ENCODE data around the gene ENSA. TPM values are rescaled to one million over a fixed set of nuclear protein-coding genes. Genes with fewer than 3 reads are reported as not detected.

Gene ENSA
- total and polyA plus RNA-seq, 2 of the 4 experiments (the other 2 are of a cell fraction), result 53.2 to 96.5 TPM

GRCh38 chr1:150649441-150650075 is 20.1 kb upstream of the ENSA start:
- in situ Hi-C loops (cut with MboI; ENCODE audit: low sequenced_read_pairs), result no loop called here
- Histone ChIP-seq H3K79me1 (ENCODE audit: low read depth in 1 of 2, low read length in 2 of 2) (peaks cover 6 to 7% of the 10 kb centered on the region in 2 experiments), H3K56ac (ENCODE audit: extremely low read depth, insufficient read depth, low read length) (no peak overlapping the region), H4K91ac (ENCODE audit: insufficient read depth, low read depth, low read length) (no peak overlapping the region), H3K9ac (ENCODE audit: low read depth, low read length) (no peak overlapping the region), H3K4me1 (ENCODE audit: control insufficient read depth, insufficient read depth, low read length) (no peaks in the 10 kb centered on the region), H3K36me3 (ENCODE audit: control insufficient read depth, insufficient read depth, low read length) (peaks cover 12% of the 10 kb centered on the region), H3K4ac (ENCODE audit: low read depth, low read length) (no peak overlapping the region), H2BK15ac (ENCODE audit: low read depth, low read length) (no peak overlapping the region), H3K4me3 (ENCODE audit: insufficient read depth, low read depth, low read length) (no peak overlapping the region), H2BK20ac (ENCODE audit: low read depth, low read length) (no peak overlapping the region), H3K9me1 (ENCODE audit: insufficient read depth, low read length) (no peaks in the 10 kb centered on the region; the same call in 1 of the 2 replicates), H3K27me3 (ENCODE audit: control insufficient read depth, insufficient read depth, low read length) (no peaks in the 10 kb centered on the region), H2AFZ (replicated peaks; ENCODE audit: low read length, poor library complexity) (no peak overlapping the region), H3K14ac (replicated peaks; ENCODE audit: low read depth, low read length) (no peak overlapping the region), H3K9me3 (ENCODE audit: control insufficient read depth, insufficient read depth, low read length) (no peaks in the 10 kb centered on the region), H4K8ac (ENCODE audit: low read depth in 2 of 2, low read length in 2 of 2) (no peak overlapping the region), H3K18ac (ENCODE audit: low read depth, low read length) (no peak overlapping the region), H2BK120ac (ENCODE audit: low read depth, low read length) (no peak overlapping the region), H3K23ac (ENCODE audit: low read depth, low read length) (no peak overlapping the region; the same call in 1 of the 2 replicates), H3K4me2 (ENCODE audit: low read depth, low read length) (no peak overlapping the region), H3K27ac (ENCODE audit: insufficient read depth, low read length) (no peak overlapping the region), H2AK5ac (ENCODE audit: low read depth, low read length) (no peak overlapping the region), H4K20me1 (ENCODE audit: insufficient read depth, low read length) (no peaks in the 10 kb centered on the region), H2AK9ac (replicated peaks; ENCODE audit: low read depth, low read length, poor library complexity) (no peak overlapping the region), H2BK5ac (ENCODE audit: low read depth, low read length, poor library complexity, severe bottlenecking) (no peak overlapping the region), H4K5ac (ENCODE audit: low read depth, low read length) (no peak overlapping the region)
- POLR2A ChIA-PET (ENCODE audit: unreplicated experiment), result no interaction called here
- no peak for DNase-seq
- CTCF ChIA-PET, result interaction anchor here (0.8 kb wide), 1 partner anchor 284 kb away, joined by 3 read pairs; no protein-coding TSS in a partner anchor
- ATAC-seq (ENCODE audit: low read depth), result no peak
- no CpG with 5 or more reads among the region's 5 CpGs for WGBS, 2 experiments (ENCODE audit: extremely low coverage in 2 of 2, insufficient read length in 1 of 2)
- intact Hi-C loops (cut with micrococcal nuclease), result no loop called here
- BruUV-seq (replicated peaks), result no TSS peak
- dilution Hi-C loops (cut with HindIII; ENCODE audit: low sequenced_read_pairs, unreplicated experiment), result no loop called here
- TF ChIP-seq RCOR1 (IDR thresholded peaks at IDR 0.05; ENCODE audit: insufficient replicate concordance, low read length), result no peak
